HCT116 (cell line): Measurements from ENCODE around the gene ABL1. TPM values are rescaled to one million over a fixed set of nuclear protein-coding genes. Genes with fewer than 3 reads are reported as not detected.

Experiments used
- ATAC-seq: fragments of 200-7000 bp; cut with Tn5 transposase; 2 replicates; pipeline ENCODE4 v1.9.1; 2020; ENCODE audit warnings: mild to moderate bottlenecking, moderate library complexity
- BruUV-seq: library from RNA; stranded (reverse); fragments of 400-500 nt; replicated peaks from 2 replicates; lab custom pipeline; 2021; lab: Mats Ljungman, UMichigan
- CTCF ChIA-PET: fragments of 300-600 bp; sonication (Branson Sonifier 250); formaldehyde crosslinking; loops from one replicate; lab custom pipeline; 2021; ENCODE audit warnings: antibody characterized with exemption; lab: Charles Lee
- POLR2A ChIA-PET: fragments of 300-600, 350-600 bp; sonication (Branson Sonifier 250); formaldehyde crosslinking; loops from one replicate; lab custom pipeline; 2021; ENCODE audit warnings: antibody characterized with exemption; lab: Charles Lee
- RAD21 ChIA-PET, 2 experiments: fragments of 300-600 bp; sonication (Branson Sonifier 250); formaldehyde crosslinking; loops; one replicate each; lab custom pipeline; 2023; ENCODE audit warnings: low total read pairs in 2 of 2; ENCODE audit not compliant: uncharacterized antibody in 2 of 2, unreplicated experiment in 2 of 2, low non-redundant PET in 1 of 2; lab: Charles Lee
- DNase-seq: peaks from one replicate; pipeline ENCODE4 v3.0.0-alpha.2; 2010; ENCODE audit warnings: low read depth, low spot score
- H2AFZ ChIP-seq: fragments of 200-600 bp; shearing (Covaris generic), sonication (generic); 2 replicates; pipeline ENCODE4 v1.6.1; 2017; ENCODE audit warnings: low read depth, mixed run types, mixed read lengths, antibody characterized with exemption, low read length; ENCODE audit not compliant: poor library complexity, severe bottlenecking
- H3K27ac ChIP-seq: 2 replicates; pipeline ENCODE4 v1.5.1; 2012; ENCODE audit warnings: low read depth, low read length
- H3K27me3 ChIP-seq: fragments of 200-600 bp; sonication (generic); 2 replicates; pipeline ENCODE4 v1.6.1; 2016; ENCODE audit warnings: mixed run types, low read length, mixed read lengths; ENCODE audit not compliant: insufficient read depth
- H3K36me3 ChIP-seq, 2 experiments: fragments of 200-500 bp in 1 of 2; fragments of 200-600 bp in 1 of 2; sonication (Bioruptor generic) in 1 of 2; sonication (generic) in 1 of 2; 2 replicates each; pipeline versions ENCODE4 v1.5.1 to v1.6.1; 2014 to 2016; ENCODE audit warnings: low read length in 2 of 2, inconsistent platforms in 1 of 2, mixed read lengths in 1 of 2, mixed run types in 1 of 2; ENCODE audit not compliant: insufficient read depth in 2 of 2, control insufficient read depth in 1 of 2
- H3K4me1 ChIP-seq, 2 experiments: fragments of 200-600 bp in 1 of 2; sonication (generic) in 1 of 2; 2 replicates each; pipeline versions ENCODE4 v1.5.1 to v1.6.1; 2012 to 2017; ENCODE audit warnings: low read length in 2 of 2, inconsistent platforms in 1 of 2, mild to moderate bottlenecking in 1 of 2, mixed read lengths in 1 of 2, mixed run types in 1 of 2, moderate library complexity in 1 of 2; ENCODE audit not compliant: insufficient read depth in 2 of 2, control insufficient read depth in 1 of 2
- H3K4me2 ChIP-seq: fragments of 200-600 bp; sonication (generic); 2 replicates; pipeline ENCODE4 v1.6.1; 2017; ENCODE audit warnings: mixed run types, low read length, mixed read lengths
- H3K4me3 ChIP-seq, 2 experiments: fragments of 200-600 bp in 1 of 2; sonication (generic) in 1 of 2; replicated peaks in 1 of 2; 2 replicates each; pipeline ENCODE4 v1.5.1; 2011 to 2016; ENCODE audit warnings: low read length in 2 of 2, control low read depth in 1 of 2, low read depth in 1 of 2, mild to moderate bottlenecking in 1 of 2, mixed read lengths in 1 of 2, mixed run types in 1 of 2
- H3K79me2 ChIP-seq: fragments of 200-600 bp; sonication (generic); 2 replicates; pipeline ENCODE4 v1.6.1; 2017; ENCODE audit warnings: mild to moderate bottlenecking, mixed run types, low read length, moderate library complexity, mixed read lengths; ENCODE audit not compliant: insufficient read depth
- H3K9ac ChIP-seq: fragments of 200-600 bp; sonication (generic); 2 replicates; pipeline ENCODE4 v1.6.1; 2016; ENCODE audit warnings: low read length, mixed read lengths
- H3K9me2 ChIP-seq: fragments of 200-600 bp; sonication (generic), shearing (Covaris generic); 2 replicates; pipeline ENCODE4 v1.6.1; 2017; ENCODE audit warnings: mixed run types, mild to moderate bottlenecking, moderate library complexity; ENCODE audit not compliant: insufficient read depth
- H3K9me3 ChIP-seq, 2 experiments: fragments of 200-500 bp in 1 of 2; fragments of 200-600 bp in 1 of 2; sonication (Bioruptor generic) in 1 of 2; sonication (generic) in 1 of 2; 2 replicates each; pipeline ENCODE4 v1.6.1; 2014 to 2017; ENCODE audit warnings: low read length in 2 of 2, mixed read lengths in 2 of 2, inconsistent platforms in 1 of 2, low read depth in 1 of 2, mild to moderate bottlenecking in 1 of 2, mixed run types in 1 of 2, moderate library complexity in 1 of 2; ENCODE audit not compliant: control insufficient read depth in 1 of 2, insufficient read depth in 1 of 2
- H4K20me1 ChIP-seq: fragments of 200-600 bp; sonication (generic), shearing (Covaris generic); 2 replicates; pipeline ENCODE4 v1.6.1; 2017; ENCODE audit warnings: mixed run types, mild to moderate bottlenecking, moderate library complexity; ENCODE audit not compliant: insufficient read depth
- CEBPB ChIP-seq: IDR thresholded peaks from 2 replicates; pipeline ENCODE4 v1.6.1; 2012; ENCODE audit warnings: low read depth
- EZH2 ChIP-seq: fragments of 200-600 bp; sonication (generic); IDR thresholded peaks from 2 replicates; pipeline ENCODE4 v1.6.1; 2017; ENCODE audit warnings: antibody characterized with exemption, mixed run types
- EZH2phosphoT487 ChIP-seq: fragments of 200-600 bp; IDR thresholded peaks from 2 replicates; pipeline ENCODE4 v1.6.1; 2018; ENCODE audit warnings: antibody characterized with exemption, borderline replicate concordance
- MAX ChIP-seq: IDR thresholded peaks from 2 replicates; pipeline ENCODE4 v1.6.1; 2012
- POLR2A ChIP-seq: IDR thresholded peaks from 2 replicates; pipeline ENCODE4 v1.7.0; 2011; ENCODE audit warnings: borderline replicate concordance; ENCODE audit not compliant: insufficient read depth, insufficient read length; ENCODE audit errors: extremely low read depth
- POLR2AphosphoS5 ChIP-seq: IDR thresholded peaks from 2 replicates; pipeline ENCODE4 v1.6.1; 2011; ENCODE audit warnings: mild to moderate bottlenecking, low read depth, low read length, moderate library complexity
- RAD21 ChIP-seq: IDR thresholded peaks from 2 replicates; pipeline ENCODE4 v1.6.1; 2012; ENCODE audit warnings: low read depth, mild to moderate bottlenecking
- SIN3A ChIP-seq: IDR thresholded peaks from 2 replicates; pipeline ENCODE4 v1.6.1; 2012; ENCODE audit warnings: low read depth
- TCF7L2 ChIP-seq: IDR thresholded peaks from 2 replicates; pipeline ENCODE4 v1.7.0; 2011; ENCODE audit warnings: borderline replicate concordance, inconsistent platforms; ENCODE audit not compliant: insufficient read depth, insufficient read length; ENCODE audit errors: extremely low read depth
- intact Hi-C: fragments of 100-400 bp; cut with micrococcal nuclease; formaldehyde crosslinking; loops from 2 replicates; pipeline ENCODE4 v1.10.0; 2022
- total RNA-seq: library from RNA; stranded (reverse); gene quantifications from one replicate; pipeline ENCODE4 v1.2.1, GENCODE V29; 2021; ENCODE audit not compliant: unreplicated experiment

Gene ABL1
- total RNA-seq, 1 experiment from 2014 or later: 54.7 TPM

- Histone ChIP-seq H3K9ac (no peak overlapping the region), H2AFZ (no peak overlapping the region), H3K4me1 (no peaks in the 10 kb centered on the region), H4K20me1 (no peaks in the 10 kb centered on the region), H3K4me3 (no peak overlapping the region)
- no peak for DNase-seq
- intact Hi-C loops: no loop called here
- TF ChIP-seq RAD21 (no peak), MAX (no peak), TCF7L2 (no peak), EZH2 (no peak), POLR2AphosphoS5 (no peak), SIN3A (no peak), POLR2A (no peak), EZH2phosphoT487 (no peak), CEBPB (no peak)
- TF ChIP-seq, all 23 proteins: peak for 0
- BruUV-seq: no TSS peak
- ATAC-seq: no peak
- ChIA-PET CTCF (no interaction called here), POLR2A (no interaction called here), RAD21 (no interaction called here)
- Histone ChIP-seq H3K27ac (no peak overlapping the region), H3K27me3 (no peaks in the 10 kb centered on the region), H3K9me2 (no peaks in the 10 kb centered on the region), H3K36me3 (no peaks in the 10 kb centered on the region), H3K9me3 (no peaks in the 10 kb centered on the region), H3K4me2 (no peak overlapping the region), H3K79me2 (no peaks in the 10 kb centered on the region)
Observed at GRCh38 chr9:130921300-130921988, 86.4 kb downstream of the ABL1 start.
